Panc1 (cell line): ENCODE measurements around the gene NPEPL1. TPM values are rescaled to one million over a fixed set of nuclear protein-coding genes. Genes with fewer than 3 reads are reported as not detected.
"Not testable (repeated sequence)": the region's sequence is repeated elsewhere in the genome, so short reads cannot be mapped to it uniquely, and the experiment has no call there.

Experiments
- ATAC-seq: fragments of 200-7000 bp; cut with Tn5 transposase; 2 replicates; pipeline ENCODE4 v1.9.1; 2020; ENCODE audit warnings: mild to moderate bottlenecking, moderate library complexity
- BruUV-seq: library from RNA; stranded (reverse); fragments of 400-500 nt; replicated peaks from 2 replicates; lab custom pipeline; 2021; lab: Mats Ljungman, UMichigan
- CTCF ChIA-PET: fragments of 300-600 bp; sonication (Branson Sonifier 250); formaldehyde crosslinking; loops from one replicate; lab custom pipeline; 2022; ENCODE audit warnings: antibody characterized with exemption; lab: Charles Lee
- POLR2A ChIA-PET: fragments of 300-600 bp; sonication (Branson Sonifier 250); formaldehyde crosslinking; loops from one replicate; lab custom pipeline; 2022; ENCODE audit warnings: antibody characterized with exemption; lab: Charles Lee
- DNase-seq: peaks from one replicate; pipeline ENCODE4 v3.0.0-alpha.2; 2010; ENCODE audit warnings: low read depth, low spot score
- H3K27ac ChIP-seq: 2 replicates; pipeline ENCODE4 v1.5.1; 2011; ENCODE audit warnings: mild to moderate bottlenecking, low read length, inconsistent platforms
- H3K27me3 ChIP-seq: fragments of 200-500 bp; sonication (Bioruptor generic); 2 replicates; pipeline ENCODE4 v1.6.0; 2014; ENCODE audit warnings: low read length, inconsistent platforms; ENCODE audit not compliant: control insufficient read depth, insufficient read depth
- H3K36me3 ChIP-seq: fragments of 200-500 bp; sonication (Bioruptor generic); 2 replicates; pipeline ENCODE4 v1.5.1; 2014; ENCODE audit warnings: inconsistent platforms, mild to moderate bottlenecking, low read length, moderate library complexity; ENCODE audit not compliant: control insufficient read depth, insufficient read depth
- H3K4me1 ChIP-seq: 2 replicates; pipeline ENCODE4 v1.5.1; 2011; ENCODE audit warnings: inconsistent platforms, mild to moderate bottlenecking, low read length, moderate library complexity; ENCODE audit not compliant: control insufficient read depth, insufficient read depth
- H3K4me3 ChIP-seq, 2 experiments: 2 replicates each; pipeline ENCODE4 v1.5.1; 2011 to 2012; ENCODE audit warnings: low read depth in 2 of 2, low read length in 2 of 2, mild to moderate bottlenecking in 2 of 2, inconsistent platforms in 1 of 2, moderate library complexity in 1 of 2
- H3K9me3 ChIP-seq: fragments of 200-500 bp; sonication (Bioruptor generic); 2 replicates; pipeline ENCODE4 v1.5.1; 2014; ENCODE audit warnings: low read depth, mild to moderate bottlenecking, inconsistent platforms, low read length, moderate library complexity; ENCODE audit not compliant: control insufficient read depth, insufficient read depth
- POLR2AphosphoS5 ChIP-seq: IDR thresholded peaks from 2 replicates; pipeline ENCODE4 v1.6.1; 2012; ENCODE audit warnings: mild to moderate bottlenecking, low read depth, low read length, moderate library complexity
- REST ChIP-seq, 2 experiments: IDR thresholded peaks; 2 replicates each; pipeline ENCODE4 v1.6.1; 2011 to 2012; ENCODE audit warnings: low read depth in 2 of 2, control low read depth in 1 of 2, low read length in 1 of 2, mild to moderate bottlenecking in 1 of 2, moderate library complexity in 1 of 2; ENCODE audit not compliant: insufficient read depth in 1 of 2
- SIN3A ChIP-seq: IDR thresholded peaks from 2 replicates; pipeline ENCODE4 v1.6.1; 2012; ENCODE audit warnings: low read depth, mild to moderate bottlenecking, low read length, moderate library complexity, borderline replicate concordance; ENCODE audit not compliant: insufficient read depth
- TCF7L2 ChIP-seq: IDR thresholded peaks from 2 replicates; pipeline ENCODE4 v1.6.1; 2011; ENCODE audit warnings: mild to moderate bottlenecking, low read depth, low read length, inconsistent platforms
- in situ Hi-C: cut with HindIII; loops from 2 replicates; pipeline ENCODE4 v1.10.0; 2016; ENCODE audit warnings: low sequenced_read_pairs, low pct_unique_long_range_greater_than_20kb
- intact Hi-C: fragments of 100-400 bp; cut with micrococcal nuclease; formaldehyde crosslinking; loops from one replicate; pipeline ENCODE4 v1.10.0; 2022; ENCODE audit not compliant: unreplicated experiment
- total RNA-seq: library from RNA; stranded (reverse); gene quantifications from one replicate; pipeline ENCODE4 v1.2.1, GENCODE V29; 2021; ENCODE audit not compliant: unreplicated experiment
- TF ChIP-seq, protein P1 (sequence below): fragments of 450-650 bp; IDR thresholded peaks from 2 replicates; pipeline ENCODE4 v1.5.1; 2017; ENCODE audit warnings: mild to moderate bottlenecking

The NPEPL1 gene
- total RNA-seq, 1 experiment from 2014 or later, result 27.4 TPM

DNA sequence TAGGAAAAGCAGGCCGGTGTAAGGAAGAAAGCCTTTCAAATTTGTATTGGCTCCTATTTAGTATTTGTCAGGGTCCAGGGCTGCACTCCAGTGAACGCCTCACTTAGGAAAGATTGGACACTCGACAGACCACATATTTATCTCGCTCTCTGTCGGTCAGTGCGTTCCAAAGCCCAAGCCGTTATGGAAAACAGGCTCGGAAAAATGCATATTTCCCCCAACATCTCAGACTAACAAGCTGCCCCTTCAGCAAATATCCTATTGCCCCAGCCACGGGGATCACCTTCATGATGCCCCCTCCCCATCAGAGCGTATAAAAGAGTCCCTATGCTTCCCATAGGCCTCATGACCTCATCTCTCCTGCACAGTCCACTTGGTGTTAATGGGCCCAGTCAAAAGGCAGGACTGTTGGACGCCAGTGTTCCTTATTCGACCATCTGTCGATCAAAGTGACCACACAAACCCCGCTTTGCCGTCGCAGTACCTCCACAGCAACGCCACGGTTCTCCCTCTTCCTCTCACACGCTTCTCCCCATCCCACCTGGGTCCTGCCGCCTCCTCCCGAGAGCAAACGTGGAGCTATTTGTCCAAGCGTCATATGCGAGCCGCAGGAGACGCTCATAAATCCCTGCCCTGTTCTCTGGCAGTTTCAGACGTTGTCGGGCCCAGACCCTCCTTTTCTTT is 63.3 kb downstream of the NPEPL1 start:
- H3K27me3 ChIP-seq, result peaks cover 5% of the 10 kb centered on the region; the same call in 1 of the 2 replicates
- H3K9me3 ChIP-seq, result no peaks in the 10 kb centered on the region
- DNase-seq (no peak), ATAC-seq (no peak)
- TF ChIP-seq POLR2AphosphoS5 (no peak), TCF7L2 (no peak), REST (IDR thresholded peaks at IDR 0.05; ENCODE audit: insufficient read depth in 1 of 2, low read depth in 2 of 2, low read length in 1 of 2) (no peak), SIN3A (no peak)
- TF ChIP-seq, protein P1, sequence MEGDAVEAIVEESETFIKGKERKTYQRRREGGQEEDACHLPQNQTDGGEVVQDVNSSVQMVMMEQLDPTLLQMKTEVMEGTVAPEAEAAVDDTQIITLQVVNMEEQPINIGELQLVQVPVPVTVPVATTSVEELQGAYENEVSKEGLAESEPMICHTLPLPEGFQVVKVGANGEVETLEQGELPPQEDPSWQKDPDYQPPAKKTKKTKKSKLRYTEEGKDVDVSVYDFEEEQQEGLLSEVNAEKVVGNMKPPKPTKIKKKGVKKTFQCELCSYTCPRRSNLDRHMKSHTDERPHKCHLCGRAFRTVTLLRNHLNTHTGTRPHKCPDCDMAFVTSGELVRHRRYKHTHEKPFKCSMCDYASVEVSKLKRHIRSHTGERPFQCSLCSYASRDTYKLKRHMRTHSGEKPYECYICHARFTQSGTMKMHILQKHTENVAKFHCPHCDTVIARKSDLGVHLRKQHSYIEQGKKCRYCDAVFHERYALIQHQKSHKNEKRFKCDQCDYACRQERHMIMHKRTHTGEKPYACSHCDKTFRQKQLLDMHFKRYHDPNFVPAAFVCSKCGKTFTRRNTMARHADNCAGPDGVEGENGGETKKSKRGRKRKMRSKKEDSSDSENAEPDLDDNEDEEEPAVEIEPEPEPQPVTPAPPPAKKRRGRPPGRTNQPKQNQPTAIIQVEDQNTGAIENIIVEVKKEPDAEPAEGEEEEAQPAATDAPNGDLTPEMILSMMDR, result no peak
- no peaks in the 10 kb centered on the region for H3K4me1 ChIP-seq
- ChIA-PET CTCF (no interaction called here), POLR2A (no interaction called here)
- in situ Hi-C loops, result no loop called here
- no peak overlapping the region for H3K27ac ChIP-seq
- no peak overlapping the region for H3K4me3 ChIP-seq
- intact Hi-C loops, result no loop called here
- no TSS peak for BruUV-seq
- H3K36me3 ChIP-seq, result no peaks in the 10 kb centered on the region

DNA sequence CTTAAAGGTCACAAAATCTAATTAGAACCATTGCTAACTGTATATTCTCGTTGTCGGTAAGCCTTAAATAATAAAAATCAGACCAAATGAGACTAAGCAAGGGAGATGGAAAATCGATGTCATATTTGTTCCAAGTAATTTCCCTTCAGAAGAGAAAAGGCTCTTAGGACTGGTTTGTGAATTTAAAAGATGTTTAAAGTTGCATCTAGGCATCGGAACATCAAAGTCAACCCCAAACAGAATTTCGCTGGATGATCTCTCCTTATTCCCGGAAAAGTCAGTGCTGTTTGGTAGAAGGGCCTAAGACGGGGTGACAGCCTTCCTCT is 63.8 kb downstream of the NPEPL1 start:
- H3K4me1 ChIP-seq, result no peaks in the 10 kb centered on the region
- H3K9me3 ChIP-seq, result no peaks in the 10 kb centered on the region
- TF ChIP-seq TCF7L2 (no peak), SIN3A (no peak), POLR2AphosphoS5 (no peak), REST (IDR thresholded peaks at IDR 0.05; ENCODE audit: insufficient read depth in 1 of 2, low read depth in 2 of 2, low read length in 1 of 2) (no peak)
- TF ChIP-seq, protein P1, result no peak
- no peaks in the 10 kb centered on the region for H3K36me3 ChIP-seq
- CTCF ChIA-PET, result no interaction called here
- POLR2A ChIA-PET, result no interaction called here
- in situ Hi-C loops (no loop called here), intact Hi-C loops (no loop called here)
- BruUV-seq, result no TSS peak
- no peak overlapping the region for H3K4me3 ChIP-seq
- no peak for DNase-seq
- no peak overlapping the region for H3K27ac ChIP-seq
- no peak for ATAC-seq
- peaks cover 8% of the 10 kb centered on the region for H3K27me3 ChIP-seq

GRCh38 chr20:58757647-58758046 is 65.0 kb downstream of the NPEPL1 start:
- BruUV-seq, CTCF ChIA-PET, ATAC-seq, DNase-seq, POLR2A ChIA-PET, H3K9me3 ChIP-seq, H3K4me1 ChIP-seq, H3K27ac ChIP-seq, H3K36me3 ChIP-seq, H3K4me3 ChIP-seq, in situ Hi-C loops, intact Hi-C loops: not testable (repeated sequence)
- H3K27me3 ChIP-seq, result peaks cover 11% of the 10 kb centered on the region
